Mucosa of descending colon (tissue), 3 donors: Measurements from ENCODE around the gene GPR62. TPM values are rescaled to one million over a fixed set of nuclear protein-coding genes. Genes with fewer than 3 reads are reported as not detected.
A peak's percentile ranks its signal among the peaks of the same experiment; 100 is the strongest.

Experiments
- ATAC-seq: fragments of 200-7000 bp; cut with Tn5 transposase; one replicate; pipeline ENCODE4 v1.9.1; 2020; ENCODE audit warnings: mild to moderate bottlenecking, moderate library complexity
- DNase-seq, 3 donors: peaks; one replicate each; pipeline ENCODE4 v3.0.0-alpha.2; 2020
- H3K36me3 ChIP-seq: fragments of 200-600 bp; one replicate; pipeline ENCODE4 v1.8.0; 2021; ENCODE audit warnings: low read depth, mild to moderate bottlenecking
- H3K4me1 ChIP-seq: fragments of 200-600 bp; one replicate; pipeline ENCODE4 v1.8.0; 2021; ENCODE audit warnings: low read depth, mild to moderate bottlenecking
- H3K4me3 ChIP-seq: fragments of 200-600 bp; one replicate; pipeline ENCODE4 v1.8.0; 2021; ENCODE audit warnings: mild to moderate bottlenecking
- H3K9me3 ChIP-seq: fragments of 200-600 bp; one replicate; pipeline ENCODE4 v1.8.0; 2021; ENCODE audit warnings: mild to moderate bottlenecking
- CTCF ChIP-seq: fragments of 200-600 bp; IDR thresholded peaks from one replicate; pipeline ENCODE4 v1.8.0; 2022; ENCODE audit warnings: antibody characterized with exemption, mild to moderate bottlenecking
- intact Hi-C, 2 donors: fragments of 100-400 bp; cut with DNase I in 1 of 2; cut with micrococcal nuclease in 1 of 2; formaldehyde crosslinking; loops; one replicate each; pipeline versions ENCODE4 v1.11.0 to v1.11.1; 2022; cut with DNase I, micrococcal nuclease
- total RNA-seq, 3 donors: library from RNA; stranded (reverse); fragmentation: NEBNext Ultra II Directional in 2 of 3; extraction: Animal tissue kit (Norgen Biotek cat#: 25700) in 2 of 3; gene quantifications; one replicate each; pipeline versions ENCODE4 v1.2.1 to v1.2.4, GENCODE V29; 2021 to 2023
- donor health status: DM: no; HTN: no; CAD: no; lungs with moderate emphysema.
- donor health status: DM: no; HTN: no; CAD: no.
- donor health status: DM: no; HTN: yes; CAD: no.

GPR62 gene
- total RNA-seq, 3 donors from 2014 or later = 0.22 TPM; not detected in 2

DNA sequence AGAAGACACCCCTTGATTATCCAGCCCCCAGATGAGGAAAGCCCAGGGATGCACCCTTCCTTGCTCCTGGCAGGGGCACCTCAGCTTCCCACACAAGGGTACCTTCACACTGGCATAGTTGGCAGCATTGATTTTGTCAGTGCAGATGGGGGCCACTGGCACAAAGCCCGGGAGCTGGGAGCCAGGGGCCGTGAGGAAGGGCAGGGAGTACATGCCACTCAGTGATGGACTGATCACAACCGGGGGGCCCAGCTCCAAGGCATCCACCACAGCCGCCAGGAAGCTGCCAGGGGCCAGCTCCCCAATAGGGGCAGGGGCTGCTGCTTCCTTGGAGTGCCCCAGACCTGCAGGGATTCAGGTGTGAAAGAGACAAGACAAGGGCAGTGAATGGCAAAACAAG is 14.7 kb downstream of the GPR62 start:
- no peak for TF ChIP-seq CTCF
- peaks cover 17% of the 10 kb centered on the region for H3K4me1 ChIP-seq
- intact Hi-C loops = no loop called here
- no peak overlapping the region for H3K4me3 ChIP-seq
- DNase-seq (peak in 1 of 3 donors; percentile 27), ATAC-seq (no peak)
- no peaks in the 10 kb centered on the region for H3K9me3 ChIP-seq
- H3K36me3 ChIP-seq = no peaks in the 10 kb centered on the region

GRCh38 chr3:51970606-51971300 is 15.6 kb downstream of the GPR62 start:
- Histone ChIP-seq H3K4me3 (no peak overlapping the region), H3K36me3 (no peaks in the 10 kb centered on the region), H3K9me3 (no peaks in the 10 kb centered on the region), H3K4me1 (peaks cover 20% of the 10 kb centered on the region)
- intact Hi-C loops = no loop called here
- ATAC-seq (no peak), DNase-seq (peak in 2 of 3 donors; percentile 48 to 56)
- no peak for TF ChIP-seq CTCF

- peaks cover 20% of the 10 kb centered on the region for H3K4me1 ChIP-seq
- intact Hi-C loops = no loop called here
- ATAC-seq (no peak), DNase-seq (peak in 1 of 3 donors; percentile 27)
- no peak for TF ChIP-seq CTCF
- H3K36me3 ChIP-seq = no peaks in the 10 kb centered on the region
- no peaks in the 10 kb centered on the region for H3K9me3 ChIP-seq
- H3K4me3 ChIP-seq = no peak overlapping the region
These were observed 16.2 kb downstream of the GPR62 start for GRCh38 chr3:51971350-51971749.

- peak; percentile 49 to 81 (median 72) for DNase-seq
- TF ChIP-seq CTCF = peak; percentile 2
- intact Hi-C loops = no loop called here
- peaks cover 11% of the 10 kb centered on the region for H3K4me1 ChIP-seq
- no peaks in the 10 kb centered on the region for H3K36me3 ChIP-seq
- no peaks in the 10 kb centered on the region for H3K9me3 ChIP-seq
- peak; percentile 33 for ATAC-seq
- H3K4me3 ChIP-seq = peak overlapping the region; percentile 15
These were observed 19.2 kb downstream of the GPR62 start for GRCh38 chr3:51974277-51974962.

- Histone ChIP-seq H3K36me3 (no peaks in the 10 kb centered on the region), H3K4me3 (peak within 1 kb of the TSS; percentile 15), H3K4me1 (peaks cover 11% of the 10 kb centered on the region), H3K9me3 (no peaks in the 10 kb centered on the region)
- DNase-seq = peak; percentile 85 to 92 (median 90)
- ATAC-seq = peak; percentile 82
- no peak for TF ChIP-seq CTCF
- intact Hi-C loops = no loop called here
These were observed 20.0 kb downstream of the GPR62 start, which contains the start of gene ABHD14A for GRCh38 chr3:51974963-51975851. Gene ABHD14A (plus strand): TSS chr3:51975064. CDS start chr3:51975136, 72 bp downstream.
